ENCODE results near the gene B9D1.

B9D1 gene, protein sequence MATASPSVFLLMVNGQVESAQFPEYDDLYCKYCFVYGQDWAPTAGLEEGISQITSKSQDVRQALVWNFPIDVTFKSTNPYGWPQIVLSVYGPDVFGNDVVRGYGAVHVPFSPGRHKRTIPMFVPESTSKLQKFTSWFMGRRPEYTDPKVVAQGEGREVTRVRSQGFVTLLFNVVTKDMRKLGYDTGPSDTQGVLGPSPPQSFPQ

GRCh38 chr17:19362277-19363113, at the start of gene B9D1:
Gene B9D1, minus strand, starts transcription at chr17:19362723. Its CDS starts 154 bp downstream, at chr17:19362569.
- peak; percentile 84 for DNase-seq

DNA sequence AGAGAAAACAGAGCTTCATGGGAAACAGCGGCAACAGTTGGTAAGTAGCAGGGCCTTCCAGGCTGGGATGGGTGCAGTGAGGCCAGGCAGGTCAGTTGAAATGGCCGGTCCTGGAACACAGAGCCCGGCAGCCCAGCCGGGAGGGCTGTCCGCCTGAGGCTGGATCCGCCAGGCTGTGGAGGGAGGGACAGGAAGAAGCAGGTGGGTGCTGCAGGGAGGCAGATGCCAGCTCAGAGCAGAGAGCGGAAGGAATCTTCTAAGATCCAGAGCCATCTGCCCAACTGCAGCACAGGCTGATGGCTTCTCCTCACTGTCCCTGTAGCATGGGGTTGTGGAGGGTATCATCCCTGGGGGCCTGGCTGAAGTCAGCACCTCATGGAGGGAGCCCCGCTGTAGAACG, 49.1 kb upstream of the B9D1 start:
- no peak for DNase-seq

GRCh38 chr17:19410875-19411620, 48.5 kb upstream of the B9D1 start, which contains the start of gene RNF112:
Gene RNF112, plus strand, starts transcription at chr17:19411232. Its CDS starts 177 bp downstream, at chr17:19411409.
- no peak for DNase-seq

DNA sequence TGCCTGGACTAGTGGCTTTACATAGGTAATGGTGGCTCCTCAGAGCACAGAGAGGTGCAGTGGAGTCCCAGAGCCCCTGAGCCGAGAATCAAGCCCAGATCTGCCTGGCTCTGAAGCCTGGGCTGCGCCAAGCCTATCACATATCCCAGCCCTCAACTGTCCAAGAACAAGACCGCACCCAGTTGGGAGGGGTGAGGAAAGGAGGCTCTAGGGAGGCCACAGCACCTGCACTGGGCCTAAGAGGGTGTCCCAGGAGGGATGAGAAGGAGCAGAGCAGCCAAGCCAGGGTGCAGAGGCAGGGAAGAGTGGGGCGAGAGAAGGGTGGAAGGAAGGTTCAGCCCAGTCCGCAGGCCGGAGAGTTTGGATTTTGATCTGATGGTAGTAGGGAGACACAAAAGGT, 47.6 kb upstream of the B9D1 start:
- DNase-seq, result no peak

- DNase-seq, result no peak
These were observed 47.0 kb upstream of the B9D1 start for GRCh38 chr17:19409509-19409908.

GRCh38 chr17:19409066-19409465, 46.5 kb upstream of the B9D1 start:
- DNase-seq, result no peak

DNA sequence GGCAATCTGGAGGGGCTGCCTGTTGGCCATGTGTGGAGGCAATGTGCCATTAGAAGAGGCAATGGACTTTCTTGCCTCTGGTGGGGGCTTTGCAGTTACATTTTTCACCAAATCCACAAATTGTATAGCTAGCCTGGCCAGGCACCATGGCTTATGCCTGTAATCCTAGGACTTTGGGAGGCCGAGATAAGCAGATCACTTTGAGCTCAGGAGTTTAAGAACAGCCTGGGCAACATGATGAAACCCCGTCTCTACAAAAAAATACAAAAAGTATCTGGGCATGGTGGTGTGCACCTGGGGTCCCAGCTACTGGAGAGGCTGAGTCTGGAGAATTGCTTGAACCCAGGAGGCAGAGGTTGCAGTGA, 45.8 kb upstream of the B9D1 start:
- no peak for DNase-seq

DNA sequence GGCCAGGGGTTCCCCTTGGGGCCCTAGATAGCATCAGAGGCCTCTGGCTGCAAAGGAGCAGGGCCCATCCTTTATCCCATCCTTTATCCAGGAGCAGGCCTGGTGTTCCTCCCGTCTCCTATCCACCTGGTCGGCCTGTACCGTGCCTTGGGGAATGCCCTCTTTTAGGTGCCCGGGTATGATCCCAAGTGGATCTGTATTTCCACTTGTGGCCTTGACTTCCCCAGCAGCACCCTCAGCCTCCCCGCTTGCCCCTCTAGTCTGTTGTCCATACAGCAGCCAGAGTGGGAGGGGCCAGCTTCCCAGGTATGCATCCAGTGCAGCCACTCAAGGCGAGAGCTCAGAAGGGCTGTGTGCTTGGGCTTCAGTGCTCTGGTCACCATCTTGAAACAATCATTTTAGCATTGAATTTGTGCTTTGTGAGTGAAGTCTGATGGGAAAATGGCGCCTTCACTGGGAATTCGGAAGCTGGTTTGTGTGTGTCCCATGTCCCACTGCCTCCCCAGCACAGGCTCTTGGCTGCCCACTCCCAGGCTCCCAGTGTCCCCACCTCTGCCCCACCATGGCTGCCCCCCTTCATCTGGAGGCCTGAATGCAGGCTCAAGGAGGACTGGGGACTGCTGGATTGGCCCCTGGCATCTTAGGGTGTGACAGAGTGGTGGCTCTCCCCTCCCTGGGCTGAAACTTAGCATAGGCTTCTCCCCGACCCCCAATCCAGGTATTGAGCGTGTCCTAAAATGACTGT, 45.2 kb upstream of the B9D1 start:
- no peak for DNase-seq

GRCh38 chr17:19405114-19405513, 42.6 kb upstream of the B9D1 start:
- DNase-seq, result no peak

- no peak for DNase-seq
These were observed 41.7 kb upstream of the B9D1 start for GRCh38 chr17:19404264-19404663.

DNA sequence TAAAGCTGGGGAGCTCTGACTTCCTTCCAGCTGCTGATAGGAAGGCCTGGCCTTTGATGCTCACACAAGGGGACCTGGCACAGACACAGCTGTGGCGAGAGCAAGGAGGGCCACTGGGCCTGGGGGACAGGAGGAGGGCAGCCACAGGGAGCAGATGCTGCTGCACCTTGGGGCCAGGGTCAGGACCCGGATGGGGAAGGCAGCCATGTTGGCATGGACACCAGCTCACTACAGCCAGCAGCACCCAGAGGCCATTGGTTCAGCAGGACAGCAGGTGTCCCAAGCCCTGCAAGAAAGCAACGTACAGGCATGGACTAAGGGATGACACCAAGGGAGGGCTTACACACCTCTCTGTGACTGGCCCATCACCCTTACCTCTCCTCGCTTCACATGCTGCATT, 40.5 kb upstream of the B9D1 start:
- no peak for DNase-seq

- no peak for DNase-seq
These were observed 39.6 kb upstream of the B9D1 start for GRCh38 chr17:19402171-19402570.

- no peak for DNase-seq
These were observed 38.9 kb upstream of the B9D1 start for GRCh38 chr17:19401321-19402010.

DNA sequence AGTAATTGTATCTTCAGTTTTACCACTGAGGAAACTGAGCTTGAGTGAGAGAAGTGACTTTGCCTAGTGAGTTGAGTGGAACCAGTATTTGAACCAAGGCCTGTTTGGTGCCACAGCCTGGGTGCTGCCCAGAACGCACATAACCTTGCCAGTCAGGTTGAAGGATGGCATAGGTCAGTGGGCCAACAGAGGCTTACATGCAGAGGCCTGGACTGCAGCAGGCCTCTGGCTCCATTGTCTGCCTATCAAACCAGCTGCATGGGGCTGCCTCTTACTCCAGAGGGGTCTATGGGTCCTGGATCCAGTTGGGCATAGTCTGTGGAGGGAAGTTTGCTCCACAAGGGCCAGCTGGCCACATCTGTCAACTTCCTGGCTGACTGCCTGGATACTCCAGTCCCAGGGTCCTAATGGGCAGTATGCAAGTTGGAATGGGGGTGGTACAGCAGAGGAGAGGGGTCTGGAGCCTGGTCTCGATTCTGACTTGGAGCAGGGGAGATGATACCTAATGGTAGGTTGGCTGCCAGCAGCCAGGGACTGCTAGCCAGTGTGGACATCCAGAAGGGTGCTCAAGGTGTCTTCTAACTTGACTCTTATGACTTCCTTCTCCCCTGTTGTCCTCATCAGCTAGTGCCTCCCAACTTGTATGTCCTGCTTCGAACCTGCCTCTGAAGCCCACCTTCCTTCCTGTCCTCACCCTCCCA, 37.4 kb upstream of the B9D1 start:
- DNase-seq, result no peak

DNA sequence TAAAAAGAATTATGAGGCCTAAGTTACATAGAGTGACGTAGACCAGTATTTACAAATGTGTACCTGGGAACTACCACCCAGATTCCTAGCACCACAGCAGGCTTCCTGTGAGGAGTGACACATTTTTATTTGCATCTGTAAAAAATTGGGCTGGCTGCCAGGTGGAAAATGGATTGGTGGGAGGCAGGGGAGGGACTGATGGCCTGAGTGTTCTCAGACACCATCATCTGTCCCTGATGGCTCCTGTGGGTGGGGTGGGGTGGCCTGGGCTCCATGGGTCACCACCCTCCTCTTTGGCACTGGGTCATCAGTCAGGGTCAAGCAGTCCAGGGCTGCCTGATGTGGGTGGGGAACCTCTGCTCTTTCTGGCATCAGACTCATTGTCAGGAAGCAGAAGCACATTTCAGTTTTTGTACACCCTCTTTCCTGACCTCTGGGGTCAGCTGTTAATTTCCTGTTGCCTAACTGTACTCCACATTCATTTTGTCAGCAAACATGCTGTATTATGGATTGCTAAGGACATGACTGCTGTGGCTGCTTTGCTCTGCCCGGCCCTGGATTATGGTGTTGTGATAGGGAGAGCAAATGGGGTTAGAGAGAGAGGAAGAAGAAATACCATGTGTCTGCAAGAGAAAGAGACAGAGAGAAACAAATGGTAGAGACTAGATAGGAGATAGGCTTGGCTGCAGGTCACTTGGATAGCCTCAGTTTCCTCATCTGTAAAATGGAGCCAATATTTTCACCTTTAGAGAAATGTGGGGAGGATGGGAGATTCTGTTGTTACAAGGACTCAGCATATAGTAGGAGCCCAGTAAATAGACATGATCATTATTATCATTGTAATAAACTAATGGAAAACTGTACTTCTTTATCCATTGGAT, 36.0 kb upstream of the B9D1 start:
- DNase-seq, result no peak

DNA sequence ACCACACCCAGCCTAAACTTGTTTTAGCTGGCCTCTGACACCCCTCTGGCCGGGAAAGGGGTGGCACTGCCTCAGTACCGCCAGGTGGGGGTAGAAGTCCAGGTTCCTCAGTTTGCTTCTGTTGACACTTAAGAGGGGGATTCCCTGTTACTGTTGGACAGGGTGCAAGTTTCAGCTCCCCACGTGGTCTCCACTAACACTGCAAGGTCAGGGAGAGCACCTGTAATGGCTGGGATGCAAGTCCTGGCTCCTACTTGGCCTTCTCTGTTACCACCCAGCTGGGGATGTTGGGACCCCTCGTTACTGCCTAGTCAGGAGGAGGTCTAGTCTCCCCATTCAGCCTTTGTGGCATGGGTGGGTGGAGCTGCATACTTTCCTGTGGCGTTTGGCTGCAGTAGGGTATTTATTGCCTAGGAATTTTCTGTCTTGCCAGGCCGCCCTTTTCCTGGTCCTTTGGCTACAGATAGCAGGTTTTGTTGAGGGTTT, 35.1 kb upstream of the B9D1 start:
- DNase-seq, result no peak

DNA sequence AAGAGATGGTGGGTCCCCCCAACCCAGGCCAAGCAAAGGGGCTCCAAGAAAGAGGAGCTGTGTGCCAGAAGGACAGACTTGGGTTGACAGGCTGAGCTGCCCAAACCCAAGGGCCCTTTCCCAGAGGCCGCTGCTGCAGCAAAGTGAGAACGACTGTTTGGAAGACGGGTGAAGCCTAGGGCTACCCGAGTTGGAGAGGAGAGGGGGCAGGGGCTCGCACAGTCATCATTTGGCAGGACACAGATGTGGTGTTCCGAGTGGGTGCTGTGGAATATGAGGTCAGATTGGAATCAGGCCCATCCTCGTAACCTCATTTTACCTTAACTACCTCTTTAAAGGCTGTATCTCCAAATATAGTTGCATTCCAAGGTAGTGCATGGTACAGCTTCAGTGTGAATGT, 29.8 kb upstream of the B9D1 start:
- no peak for DNase-seq

DNA sequence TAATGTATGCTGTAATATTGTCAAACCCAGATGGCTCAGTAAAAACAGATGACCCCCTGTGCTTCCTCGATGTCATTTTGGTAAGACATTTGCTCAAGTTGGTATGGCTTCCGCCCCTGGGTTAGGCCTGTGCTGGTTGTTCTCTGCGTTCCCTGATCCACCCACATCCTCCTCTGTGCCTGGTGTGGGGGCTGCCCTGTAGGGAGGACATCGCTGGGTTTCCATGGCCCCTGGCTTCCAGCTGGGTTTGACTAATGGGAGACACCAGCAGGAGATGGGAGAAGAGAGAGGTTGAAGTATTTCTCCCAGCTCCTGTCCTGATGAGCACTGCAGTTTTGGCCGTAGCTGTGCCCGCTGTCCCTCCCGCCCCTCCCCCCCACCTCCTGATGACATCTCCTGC, 28.9 kb upstream of the B9D1 start:
- DNase-seq, result no peak

DNA sequence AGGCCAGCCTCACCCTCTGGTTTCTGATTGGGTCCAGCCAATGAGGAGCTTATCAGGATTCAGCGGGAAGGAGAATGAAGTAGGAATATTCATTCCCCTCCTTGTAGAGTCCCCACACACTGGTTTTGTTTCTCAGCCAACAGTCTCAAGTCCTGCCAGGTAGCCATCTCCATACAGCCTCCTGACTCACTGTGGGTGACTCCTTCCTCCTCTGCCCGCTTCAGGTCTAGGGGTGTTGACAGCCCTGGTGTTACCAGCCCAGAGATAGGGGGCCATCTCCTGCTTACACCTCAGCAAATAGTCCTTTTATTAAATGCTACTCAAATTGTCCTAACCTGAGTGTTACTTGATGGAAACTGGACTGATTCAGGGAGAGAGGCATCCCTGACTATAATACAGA, 28.4 kb upstream of the B9D1 start:
- DNase-seq, result no peak

All from cortex of kidney (tissue), 1 donor.